ENCODE data around the gene ONECUT3.

GRCh38 chr19:1826557-1827521 lies 73.5 kb downstream of the ONECUT3 start:
- TF ChIP-seq CTCF (conservative IDR thresholded peaks at IDR 0.05; ENCODE audit: low read length) (no peak), EZH2phosphoT487 (IDR thresholded peaks at IDR 0.05; ENCODE audit: borderline replicate concordance, low read depth, low read length) (no peak)

Data from OCI-LY7 (cell line).